GM23338 (cell line): ENCODE results near the gene TRIM44. TPM values are rescaled to one million over a fixed set of nuclear protein-coding genes. Genes with fewer than 3 reads are reported as not detected.

Source experiments
- ATAC-seq: fragments of 200-7000 bp; cut with Tn5 transposase; 3 replicates; pipeline ENCODE4 v1.9.1; 2020
- DNase-seq: peaks from one replicate; pipeline ENCODE4 v3.0.0-alpha.2; 2015; ENCODE audit warnings: low spot score
- H2AFZ ChIP-seq: fragments of 200-600 bp; sonication (generic); 2 replicates; pipeline ENCODE4 v1.8.0; 2016; ENCODE audit warnings: antibody characterized with exemption, mild to moderate bottlenecking, moderate library complexity
- H3F3A ChIP-seq: fragments of 200-600 bp; sonication (generic); replicated peaks from 2 replicates; pipeline ENCODE4 v1.8.0; 2017; ENCODE audit warnings: antibody characterized with exemption, mixed run types, low read depth
- H3K27ac ChIP-seq: fragments of 200-600 bp; sonication (generic); 2 replicates; pipeline ENCODE4 v1.6.1; 2016; ENCODE audit warnings: low read depth
- H3K27me3 ChIP-seq: fragments of 200-600 bp; sonication (generic); 2 replicates; pipeline ENCODE4 v1.8.0; 2016; ENCODE audit warnings: mild to moderate bottlenecking, mixed run types, moderate library complexity; ENCODE audit not compliant: insufficient read depth
- H3K36me3 ChIP-seq: fragments of 200-600 bp; sonication (generic); 2 replicates; pipeline ENCODE4 v1.8.0; 2016; ENCODE audit warnings: mild to moderate bottlenecking; ENCODE audit not compliant: insufficient read depth
- H3K4me1 ChIP-seq: fragments of 200-600 bp; sonication (generic); 2 replicates; pipeline ENCODE4 v1.8.0; 2016; ENCODE audit warnings: mild to moderate bottlenecking, moderate library complexity; ENCODE audit not compliant: insufficient read depth
- H3K4me2 ChIP-seq: fragments of 200-600 bp; sonication (generic); 2 replicates; pipeline ENCODE4 v1.7.1; 2017; ENCODE audit warnings: mixed run types
- H3K4me3 ChIP-seq: fragments of 200-600 bp; sonication (generic); 2 replicates; pipeline ENCODE4 v1.6.1; 2016; ENCODE audit warnings: mixed run types
- H3K79me2 ChIP-seq: fragments of 200-600 bp; sonication (generic); replicated peaks from 2 replicates; pipeline ENCODE4 v1.8.0; 2017; ENCODE audit warnings: mild to moderate bottlenecking; ENCODE audit not compliant: insufficient read depth
- H3K9me2 ChIP-seq: fragments of 200-600 bp; sonication (generic); 2 replicates; pipeline ENCODE4 v1.8.0; 2017; ENCODE audit not compliant: insufficient read depth
- H4K20me1 ChIP-seq: fragments of 200-600 bp; sonication (generic); replicated peaks from 2 replicates; pipeline ENCODE4 v1.8.0; 2017; ENCODE audit warnings: mild to moderate bottlenecking; ENCODE audit not compliant: insufficient read depth
- H3K27ac Mint-ChIP-seq: 2 replicates; pipeline ENCODE4 v1.8.0; 2020; ENCODE audit warnings: inconsistent platforms, mild to moderate bottlenecking, moderate library complexity, mixed read lengths
- H3K27me3 Mint-ChIP-seq: 3 replicates; pipeline ENCODE4 v1.8.0; 2022; ENCODE audit warnings: low read depth, mild to moderate bottlenecking, moderate library complexity, mixed read lengths, inconsistent platforms; ENCODE audit not compliant: insufficient read depth, poor library complexity
- H3K36me3 Mint-ChIP-seq: 3 replicates; pipeline ENCODE4 v1.8.0; 2021; ENCODE audit warnings: low read depth, mild to moderate bottlenecking, inconsistent platforms, moderate library complexity, mixed read lengths
- H3K4me1 Mint-ChIP-seq: 3 replicates; pipeline ENCODE4 v1.8.0; 2020; ENCODE audit warnings: mild to moderate bottlenecking, inconsistent platforms, mixed read lengths
- H3K4me3 Mint-ChIP-seq: 3 replicates; pipeline ENCODE4 v1.8.0; 2021; ENCODE audit warnings: moderate library complexity, mild to moderate bottlenecking, inconsistent platforms, mixed read lengths
- H3K9me3 Mint-ChIP-seq: 3 replicates; pipeline ENCODE4 v1.8.0; 2020; ENCODE audit warnings: moderate library complexity, mild to moderate bottlenecking, inconsistent platforms, mixed read lengths
- CREB1 ChIP-seq: fragments of 250-450 bp; sonication (Bioruptor Pico); IDR thresholded peaks from 2 replicates; pipeline ENCODE4 v1.5.0; 2020; ENCODE audit warnings: low read depth, mild to moderate bottlenecking, moderate library complexity
- CTCF ChIP-seq, 2 experiments: fragments of 200-600 bp in 1 of 2; sonication (generic) in 1 of 2; conservative IDR thresholded peaks; 2 replicates each; pipeline versions ENCODE4 v1.5.1 to v1.6.1; 2016 to 2017; ENCODE audit warnings: antibody characterized with exemption in 2 of 2, low read depth in 2 of 2, mild to moderate bottlenecking in 2 of 2, moderate library complexity in 1 of 2
- EZH2 ChIP-seq: fragments of 200-600 bp; sonication (generic); IDR thresholded peaks from one replicate; pipeline ENCODE4 v1.8.0; 2017; ENCODE audit warnings: antibody characterized with exemption, mild to moderate bottlenecking, low read depth; ENCODE audit not compliant: unreplicated experiment
- EZH2phosphoT487 ChIP-seq: fragments of 200-600 bp; sonication (generic); IDR thresholded peaks from one replicate; pipeline ENCODE4 v1.8.1; 2018; ENCODE audit warnings: antibody characterized with exemption; ENCODE audit not compliant: unreplicated experiment
- JUNB ChIP-seq: IDR thresholded peaks from one replicate; pipeline ENCODE4 v1.6.1; 2016; ENCODE audit warnings: antibody characterized with exemption; ENCODE audit not compliant: unreplicated experiment
- NANOG ChIP-seq: IDR thresholded peaks from 2 replicates; pipeline ENCODE4 v1.6.1; 2016; ENCODE audit warnings: antibody characterized with exemption, borderline replicate concordance
- POLR2AphosphoS5 ChIP-seq: IDR thresholded peaks from 2 replicates; pipeline ENCODE4 v1.6.1; 2016; ENCODE audit warnings: antibody characterized with exemption, low read depth
- REST ChIP-seq: IDR thresholded peaks from one replicate; pipeline ENCODE4 v1.6.1; 2018; ENCODE audit warnings: antibody characterized with exemption; ENCODE audit not compliant: unreplicated experiment
- STAT1 ChIP-seq: IDR thresholded peaks from one replicate; pipeline ENCODE4 v1.6.1; 2016; ENCODE audit warnings: antibody characterized with exemption; ENCODE audit not compliant: unreplicated experiment
- ZNF114 ChIP-seq: fragments of 250-450 bp; sonication (Bioruptor Pico); IDR thresholded peaks from 2 replicates; pipeline ENCODE4 v1.5.0; 2020; ENCODE audit warnings: mild to moderate bottlenecking, moderate library complexity
- ZNF331 ChIP-seq: fragments of 250-450 bp; sonication (Bioruptor Pico); IDR thresholded peaks from 2 replicates; pipeline ENCODE4 v1.5.0; 2020; ENCODE audit warnings: low read depth, mild to moderate bottlenecking, moderate library complexity
- polyA plus RNA-seq: library from polyadenylated mRNA; unstranded; fragments of >200 nt; fragmentation: Nextera tagmentation; extraction: Ambion mirVana; gene quantifications from 2 replicates; pipeline ENCODE4 v1.2.1, GENCODE V29; 2016
- total RNA-seq: library from RNA; depleted of rRNA; stranded (reverse); fragments of >200 nt; shearing (Covaris generic); gene quantifications from 2 replicates; pipeline ENCODE4 v1.2.3, GENCODE V29; 2014
- TF ChIP-seq, protein P1 (sequence below): fragments of 250-450 bp; sonication (Bioruptor Pico); IDR thresholded peaks from 2 replicates; pipeline ENCODE4 v1.5.0; 2020; ENCODE audit warnings: mild to moderate bottlenecking, moderate library complexity
- TF ChIP-seq, protein P2 (sequence below): IDR thresholded peaks from 2 replicates; pipeline ENCODE4 v1.6.1; 2016; ENCODE audit warnings: antibody characterized with exemption

TRIM44 gene
- total and polyA plus RNA-seq, 2 experiments from 2014 or later, result 10.3 to 10.4 TPM

DNA sequence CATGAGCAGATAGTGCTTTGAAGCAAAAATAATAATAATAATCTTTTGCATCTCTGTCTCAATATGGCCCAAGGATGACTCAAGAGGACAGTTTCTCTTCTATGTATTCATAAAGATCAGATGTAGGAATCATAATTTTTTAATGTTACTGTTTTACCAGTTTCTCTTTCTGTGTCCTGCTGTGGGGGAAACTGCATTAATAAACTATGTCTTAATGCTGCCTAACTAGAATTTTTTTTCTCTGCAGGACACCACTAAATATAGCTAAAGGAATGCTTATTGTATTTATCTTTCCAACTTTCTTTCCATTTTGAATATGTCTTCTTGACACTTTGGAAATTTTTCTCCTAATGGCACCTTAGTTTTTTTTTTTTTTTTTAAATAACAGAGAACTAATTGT is 37.8 kb upstream of the TRIM44 start:
- DNase-seq (no peak), ATAC-seq (no peak)
- no peak overlapping the region for H3K4me3 ChIP-seq
- no peaks in the 10 kb centered on the region for H3F3A ChIP-seq
- no peaks in the 10 kb centered on the region for H3K9me2 ChIP-seq
- no peak overlapping the region for H2AFZ ChIP-seq
- Mint-ChIP-seq H3K4me1 (peaks cover 24% of the 10 kb centered on the region), H3K36me3 (peaks cover 9% of the 10 kb centered on the region; the same call in 2 of the 3 replicates), H3K4me3 (no peak overlapping the region), H3K27ac (no peak overlapping the region), H3K27me3 (peaks cover 8% of the 10 kb centered on the region), H3K9me3 (peaks cover 6% of the 10 kb centered on the region)
- no peaks in the 10 kb centered on the region for H4K20me1 ChIP-seq
- H3K79me2 ChIP-seq, result no peaks in the 10 kb centered on the region
- no peaks in the 10 kb centered on the region for H3K36me3 ChIP-seq
- peaks cover 17% of the 10 kb centered on the region for H3K27me3 ChIP-seq
- TF ChIP-seq POLR2AphosphoS5, result no peak
- no peak for TF ChIP-seq REST
- TF ChIP-seq, protein P1, sequence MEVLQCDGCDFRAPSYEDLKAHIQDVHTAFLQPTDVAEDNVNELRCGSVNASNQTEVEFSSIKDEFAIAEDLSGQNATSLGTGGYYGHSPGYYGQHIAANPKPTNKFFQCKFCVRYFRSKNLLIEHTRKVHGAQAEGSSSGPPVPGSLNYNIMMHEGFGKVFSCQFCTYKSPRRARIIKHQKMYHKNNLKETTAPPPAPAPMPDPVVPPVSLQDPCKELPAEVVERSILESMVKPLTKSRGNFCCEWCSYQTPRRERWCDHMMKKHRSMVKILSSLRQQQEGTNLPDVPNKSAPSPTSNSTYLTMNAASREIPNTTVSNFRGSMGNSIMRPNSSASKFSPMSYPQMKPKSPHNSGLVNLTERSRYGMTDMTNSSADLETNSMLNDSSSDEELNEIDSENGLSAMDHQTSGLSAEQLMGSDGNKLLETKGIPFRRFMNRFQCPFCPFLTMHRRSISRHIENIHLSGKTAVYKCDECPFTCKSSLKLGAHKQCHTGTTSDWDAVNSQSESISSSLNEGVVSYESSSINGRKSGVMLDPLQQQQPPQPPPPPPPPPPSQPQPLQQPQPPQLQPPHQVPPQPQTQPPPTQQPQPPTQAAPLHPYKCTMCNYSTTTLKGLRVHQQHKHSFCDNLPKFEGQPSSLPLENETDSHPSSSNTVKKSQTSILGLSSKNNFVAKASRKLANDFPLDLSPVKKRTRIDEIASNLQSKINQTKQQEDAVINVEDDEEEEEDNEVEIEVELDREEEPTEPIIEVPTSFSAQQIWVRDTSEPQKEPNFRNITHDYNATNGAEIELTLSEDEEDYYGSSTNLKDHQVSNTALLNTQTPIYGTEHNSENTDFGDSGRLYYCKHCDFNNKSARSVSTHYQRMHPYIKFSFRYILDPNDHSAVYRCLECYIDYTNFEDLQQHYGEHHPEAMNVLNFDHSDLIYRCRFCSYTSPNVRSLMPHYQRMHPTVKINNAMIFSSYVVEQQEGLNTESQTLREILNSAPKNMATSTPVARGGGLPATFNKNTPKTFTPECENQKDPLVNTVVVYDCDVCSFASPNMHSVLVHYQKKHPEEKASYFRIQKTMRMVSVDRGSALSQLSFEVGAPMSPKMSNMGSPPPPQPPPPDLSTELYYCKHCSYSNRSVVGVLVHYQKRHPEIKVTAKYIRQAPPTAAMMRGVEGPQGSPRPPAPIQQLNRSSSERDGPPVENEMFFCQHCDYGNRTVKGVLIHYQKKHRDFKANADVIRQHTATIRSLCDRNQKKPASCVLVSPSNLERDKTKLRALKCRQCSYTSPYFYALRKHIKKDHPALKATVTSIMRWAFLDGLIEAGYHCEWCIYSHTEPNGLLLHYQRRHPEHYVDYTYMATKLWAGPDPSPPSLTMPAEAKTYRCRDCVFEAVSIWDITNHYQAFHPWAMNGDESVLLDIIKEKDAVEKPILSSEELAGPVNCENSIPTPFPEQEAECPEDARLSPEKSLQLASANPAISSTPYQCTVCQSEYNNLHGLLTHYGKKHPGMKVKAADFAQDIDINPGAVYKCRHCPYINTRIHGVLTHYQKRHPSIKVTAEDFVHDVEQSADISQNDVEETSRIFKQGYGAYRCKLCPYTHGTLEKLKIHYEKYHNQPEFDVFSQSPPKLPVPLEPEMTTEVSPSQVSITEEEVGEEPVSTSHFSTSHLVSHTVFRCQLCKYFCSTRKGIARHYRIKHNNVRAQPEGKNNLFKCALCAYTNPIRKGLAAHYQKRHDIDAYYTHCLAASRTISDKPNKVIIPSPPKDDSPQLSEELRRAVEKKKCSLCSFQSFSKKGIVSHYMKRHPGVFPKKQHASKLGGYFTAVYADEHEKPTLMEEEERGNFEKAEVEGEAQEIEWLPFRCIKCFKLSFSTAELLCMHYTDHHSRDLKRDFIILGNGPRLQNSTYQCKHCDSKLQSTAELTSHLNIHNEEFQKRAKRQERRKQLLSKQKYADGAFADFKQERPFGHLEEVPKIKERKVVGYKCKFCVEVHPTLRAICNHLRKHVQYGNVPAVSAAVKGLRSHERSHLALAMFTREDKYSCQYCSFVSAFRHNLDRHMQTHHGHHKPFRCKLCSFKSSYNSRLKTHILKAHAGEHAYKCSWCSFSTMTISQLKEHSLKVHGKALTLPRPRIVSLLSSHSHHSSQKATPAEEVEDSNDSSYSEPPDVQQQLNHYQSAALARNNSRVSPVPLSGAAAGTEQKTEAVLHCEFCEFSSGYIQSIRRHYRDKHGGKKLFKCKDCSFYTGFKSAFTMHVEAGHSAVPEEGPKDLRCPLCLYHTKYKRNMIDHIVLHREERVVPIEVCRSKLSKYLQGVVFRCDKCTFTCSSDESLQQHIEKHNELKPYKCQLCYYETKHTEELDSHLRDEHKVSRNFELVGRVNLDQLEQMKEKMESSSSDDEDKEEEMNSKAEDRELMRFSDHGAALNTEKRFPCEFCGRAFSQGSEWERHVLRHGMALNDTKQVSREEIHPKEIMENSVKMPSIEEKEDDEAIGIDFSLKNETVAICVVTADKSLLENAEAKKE (CRISPR knock-in tag), result no peak
- TF ChIP-seq CTCF (conservative IDR thresholded peaks at IDR 0.05; ENCODE audit: low read depth in 2 of 2), result no peak
- TF ChIP-seq EZH2, result no peak
- TF ChIP-seq CREB1 (CRISPR knock-in tag), result no peak
- no peak for TF ChIP-seq ZNF114 (CRISPR knock-in tag)
- no peak for TF ChIP-seq JUNB
- no peak for TF ChIP-seq ZNF331 (CRISPR knock-in tag)
- no peak for TF ChIP-seq EZH2phosphoT487
- TF ChIP-seq, protein P2, sequence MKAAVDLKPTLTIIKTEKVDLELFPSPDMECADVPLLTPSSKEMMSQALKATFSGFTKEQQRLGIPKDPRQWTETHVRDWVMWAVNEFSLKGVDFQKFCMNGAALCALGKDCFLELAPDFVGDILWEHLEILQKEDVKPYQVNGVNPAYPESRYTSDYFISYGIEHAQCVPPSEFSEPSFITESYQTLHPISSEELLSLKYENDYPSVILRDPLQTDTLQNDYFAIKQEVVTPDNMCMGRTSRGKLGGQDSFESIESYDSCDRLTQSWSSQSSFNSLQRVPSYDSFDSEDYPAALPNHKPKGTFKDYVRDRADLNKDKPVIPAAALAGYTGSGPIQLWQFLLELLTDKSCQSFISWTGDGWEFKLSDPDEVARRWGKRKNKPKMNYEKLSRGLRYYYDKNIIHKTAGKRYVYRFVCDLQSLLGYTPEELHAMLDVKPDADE, result no peak
- TF ChIP-seq NANOG, result no peak
- no peak for TF ChIP-seq STAT1
- H3K4me2 ChIP-seq, result no peak overlapping the region
- H3K27ac ChIP-seq, result no peak overlapping the region
- H3K4me1 ChIP-seq, result peaks cover 14% of the 10 kb centered on the region
